Peyer's patch (tissue), 4 donors: ENCODE measurements around the gene CD3E. TPM values are rescaled to one million over a fixed set of nuclear protein-coding genes. Genes with fewer than 3 reads are reported as not detected.

Source experiments
- DNase-seq, 3 donors: peaks; one replicate each; pipeline ENCODE4 v3.0.0-alpha.2; 2017 to 2019
- H3K27ac ChIP-seq, 4 donors: fragments of 200-600 bp; sonication (generic); one replicate each; pipeline ENCODE4 v1.5.1; 2016 to 2019
- H3K27me3 ChIP-seq, 2 donors: fragments of 200-600 bp; sonication (generic); one replicate each; pipeline ENCODE4 v1.5.1; 2019
- H3K36me3 ChIP-seq, 3 donors: fragments of 200-600 bp; sonication (generic); one replicate each; pipeline ENCODE4 v1.5.1; 2016 to 2019
- H3K4me1 ChIP-seq, 4 donors: fragments of 200-600 bp; sonication (generic); one replicate each; pipeline ENCODE4 v1.5.1; 2016 to 2019
- H3K4me3 ChIP-seq, 4 donors: fragments of 200-600 bp; sonication (generic); 1 replicate in 3 of 4; 2 replicates in 1 of 4; pipeline ENCODE4 v1.5.1; 2016 to 2019; ENCODE audit warnings: mild to moderate bottlenecking in 1 of 4
- H3K9me3 ChIP-seq, 4 donors: fragments of 200-600 bp; sonication (generic); one replicate each; pipeline ENCODE4 v1.5.1; 2016 to 2019; ENCODE audit warnings: mild to moderate bottlenecking in 1 of 4
- CTCF ChIP-seq, 6 experiments: fragments of 450-650 bp in 4 of 6; fragments of 200-600 bp in 2 of 6; sonication (generic) in 1 of 6; IDR thresholded peaks; one replicate each; pipeline ENCODE4 v1.5.1; 2017 to 2019; ENCODE audit warnings: antibody characterized with exemption in 6 of 6, mild to moderate bottlenecking in 3 of 6, moderate library complexity in 1 of 6
- POLR2A ChIP-seq, 2 donors: fragments of 450-650 bp; IDR thresholded peaks; one replicate each; pipeline ENCODE4 v1.5.1; 2017; ENCODE audit warnings: antibody characterized with exemption in 2 of 2, mild to moderate bottlenecking in 2 of 2, moderate library complexity in 2 of 2
- total RNA-seq, 4 donors: library from RNA; depleted of rRNA; stranded (reverse); fragments of >200 nt; gene quantifications; one replicate each; pipeline ENCODE4 v1.1.0, GENCODE V29; 2016

Gene CD3E
- total RNA-seq, 4 donors from 2014 or later = 6.6 to 9.9 (median 8.7) TPM

- DNase-seq = no peak
- Histone ChIP-seq H3K36me3 (no peaks in the 10 kb centered on the region), H3K9me3 (no peaks in the 10 kb centered on the region), H3K4me3 (no peak overlapping the region), H3K27ac (peak overlapping the region in 1 of 4 donors; percentile 47), H3K4me1 (no peaks in the 10 kb centered on the region), H3K27me3 (no peaks in the 10 kb centered on the region)
- no peak for TF ChIP-seq CTCF (IDR thresholded peaks at IDR 0.05)
- no peak for TF ChIP-seq POLR2A (IDR thresholded peaks at IDR 0.05)
Observed at GRCh38 chr11:118283037-118283636, 21.4 kb upstream of the CD3E start.

GRCh38 chr11:118283756-118284350, 20.7 kb upstream of the CD3E start:
- Histone ChIP-seq H3K4me1 (no peaks in the 10 kb centered on the region), H3K36me3 (no peaks in the 10 kb centered on the region), H3K27ac (peak overlapping the region in 1 of 4 donors; percentile 41), H3K27me3 (no peaks in the 10 kb centered on the region), H3K4me3 (no peak overlapping the region), H3K9me3 (no peaks in the 10 kb centered on the region)
- no peak for TF ChIP-seq POLR2A (IDR thresholded peaks at IDR 0.05)
- TF ChIP-seq CTCF (IDR thresholded peaks at IDR 0.05) = no peak
- DNase-seq = no peak

GRCh38 chr11:118286545-118286944, 18.0 kb upstream of the CD3E start:
- DNase-seq = no peak
- no peaks in the 10 kb centered on the region for H3K36me3 ChIP-seq
- TF ChIP-seq CTCF (IDR thresholded peaks at IDR 0.05) = no peak
- TF ChIP-seq POLR2A (IDR thresholded peaks at IDR 0.05) = no peak
- no peaks in the 10 kb centered on the region for H3K4me1 ChIP-seq
- no peaks in the 10 kb centered on the region for H3K27me3 ChIP-seq
- H3K4me3 ChIP-seq = no peak overlapping the region
- H3K27ac ChIP-seq = no peak overlapping the region
- H3K9me3 ChIP-seq = no peaks in the 10 kb centered on the region

GRCh38 chr11:118287006-118287405, 17.5 kb upstream of the CD3E start:
- no peak overlapping the region for H3K4me3 ChIP-seq
- no peak for TF ChIP-seq CTCF (IDR thresholded peaks at IDR 0.05)
- no peak for TF ChIP-seq POLR2A (IDR thresholded peaks at IDR 0.05)
- no peak overlapping the region for H3K27ac ChIP-seq
- no peaks in the 10 kb centered on the region for H3K9me3 ChIP-seq
- H3K36me3 ChIP-seq = no peaks in the 10 kb centered on the region
- no peak for DNase-seq
- no peaks in the 10 kb centered on the region for H3K4me1 ChIP-seq
- no peaks in the 10 kb centered on the region for H3K27me3 ChIP-seq

- Histone ChIP-seq H3K36me3 (no peaks in the 10 kb centered on the region), H3K27ac (no peak overlapping the region), H3K27me3 (no peaks in the 10 kb centered on the region), H3K4me3 (no peak overlapping the region), H3K9me3 (no peaks in the 10 kb centered on the region), H3K4me1 (no peaks in the 10 kb centered on the region)
- no peak for TF ChIP-seq CTCF (IDR thresholded peaks at IDR 0.05)
- no peak for DNase-seq
Observed at GRCh38 chr11:118289401-118289800, 15.1 kb upstream of the CD3E start.
